Uterus (tissue), 4 donors: ENCODE results near the gene RAB4B. TPM values are rescaled to one million over a fixed set of nuclear protein-coding genes. Genes with fewer than 3 reads are reported as not detected.

Experiments
- DNase-seq, 2 donors: peaks; one replicate each; pipeline ENCODE4 v3.0.0-alpha.2; 2019 to 2020
- H3K27ac ChIP-seq, 2 donors: fragments of 200-600 bp; sonication (generic); 1 replicate in 1 of 2; 2 replicates in 1 of 2; pipeline ENCODE4 v1.5.1; 2016 to 2018
- H3K27me3 ChIP-seq, 2 donors: fragments of 200-600 bp; sonication (generic); one replicate each; pipeline ENCODE4 v1.5.1; 2018 to 2019; ENCODE audit warnings: control low read depth in 1 of 2
- H3K36me3 ChIP-seq, 2 donors: fragments of 200-600 bp; sonication (generic); one replicate each; pipeline ENCODE4 v1.5.1; 2019; ENCODE audit warnings: control low read depth in 1 of 2
- H3K4me1 ChIP-seq, 2 donors: fragments of 200-600 bp; sonication (generic); one replicate each; pipeline ENCODE4 v1.5.1; 2018 to 2019; ENCODE audit warnings: control low read depth in 1 of 2
- H3K4me3 ChIP-seq, 2 donors: fragments of 200-600 bp; sonication (generic); 1 replicate in 1 of 2; 2 replicates in 1 of 2; pipeline ENCODE4 v1.5.1; 2018 to 2019; ENCODE audit warnings: mild to moderate bottlenecking in 1 of 2
- H3K9me3 ChIP-seq, 2 donors: fragments of 200-600 bp; sonication (generic); one replicate each; pipeline ENCODE4 v1.5.1; 2019; ENCODE audit warnings: control low read depth in 1 of 2
- POLR2A ChIP-seq, 2 donors: fragments of 450-650 bp; IDR thresholded peaks; one replicate each; pipeline ENCODE4 v1.6.1; 2016; ENCODE audit warnings: antibody characterized with exemption in 2 of 2, mild to moderate bottlenecking in 1 of 2, moderate library complexity in 1 of 2
- intact Hi-C: fragments of 100-400 bp; cut with DNase I; formaldehyde crosslinking; loops from one replicate; pipeline ENCODE4 v1.15.1; 2023; ENCODE audit warnings: low total_unique reads
- total RNA-seq, 4 donors: library from RNA; depleted of rRNA in 3 of 4; stranded (reverse); fragments of >200 nt in 3 of 4; gene quantifications; one replicate each; pipeline versions ENCODE4 v1.1.0 to v1.2.4, GENCODE V29; 2014 to 2023
- TF ChIP-seq, protein P1 (sequence below), 4 experiments: fragments of 200-600 bp in 2 of 4; fragments of 450-650 bp in 2 of 4; sonication (generic) in 2 of 4; IDR thresholded peaks; one replicate each; pipeline ENCODE4 v1.5.1; 2016 to 2019; ENCODE audit warnings: antibody characterized with exemption in 4 of 4, mild to moderate bottlenecking in 2 of 4, moderate library complexity in 1 of 4
- donor health status: DM: yes; HTN: yes; CAD: no.

The RAB4B gene
- total RNA-seq, 4 donors from 2014 or later: 7.4 to 26.3 (median 18.1) TPM

DNA sequence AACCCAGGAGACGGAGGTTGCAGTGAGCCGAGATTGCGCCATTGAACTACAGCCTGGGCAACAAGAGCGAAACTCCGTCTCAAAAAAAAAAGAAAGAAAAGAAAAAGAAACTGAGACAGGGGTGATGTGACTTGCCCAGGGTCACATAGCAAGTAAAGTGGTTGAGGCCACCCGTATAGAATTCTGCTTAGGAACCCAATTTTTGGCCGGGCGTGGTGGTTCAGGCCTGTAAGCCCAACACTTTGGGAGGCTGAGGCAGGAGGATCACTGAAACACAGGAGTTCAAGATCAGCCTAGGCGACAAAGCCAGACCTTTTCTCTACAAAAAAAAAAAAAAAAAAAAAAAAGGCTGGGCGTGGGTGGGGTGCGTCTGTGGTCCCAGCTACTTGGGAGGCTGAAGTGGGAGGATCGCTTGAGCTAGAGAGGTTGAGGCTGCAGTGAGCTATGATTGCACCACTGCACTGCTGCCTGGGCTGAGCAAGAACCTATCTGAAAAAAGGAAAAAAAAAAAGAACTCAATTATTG lies 25.7 kb upstream of the RAB4B start:
- Histone ChIP-seq H3K27ac (peak overlapping the region in 1 of 2 donors; percentile 94), H3K27me3 (no peaks in the 10 kb centered on the region), H3K4me1 (peaks cover 0 to 3% of the 10 kb centered on the region in 2 donors), H3K4me3 (peak overlapping the region; percentile 84 to 90), H3K9me3 (no peaks in the 10 kb centered on the region), H3K36me3 (no peaks in the 10 kb centered on the region)
- TF ChIP-seq, protein P1, sequence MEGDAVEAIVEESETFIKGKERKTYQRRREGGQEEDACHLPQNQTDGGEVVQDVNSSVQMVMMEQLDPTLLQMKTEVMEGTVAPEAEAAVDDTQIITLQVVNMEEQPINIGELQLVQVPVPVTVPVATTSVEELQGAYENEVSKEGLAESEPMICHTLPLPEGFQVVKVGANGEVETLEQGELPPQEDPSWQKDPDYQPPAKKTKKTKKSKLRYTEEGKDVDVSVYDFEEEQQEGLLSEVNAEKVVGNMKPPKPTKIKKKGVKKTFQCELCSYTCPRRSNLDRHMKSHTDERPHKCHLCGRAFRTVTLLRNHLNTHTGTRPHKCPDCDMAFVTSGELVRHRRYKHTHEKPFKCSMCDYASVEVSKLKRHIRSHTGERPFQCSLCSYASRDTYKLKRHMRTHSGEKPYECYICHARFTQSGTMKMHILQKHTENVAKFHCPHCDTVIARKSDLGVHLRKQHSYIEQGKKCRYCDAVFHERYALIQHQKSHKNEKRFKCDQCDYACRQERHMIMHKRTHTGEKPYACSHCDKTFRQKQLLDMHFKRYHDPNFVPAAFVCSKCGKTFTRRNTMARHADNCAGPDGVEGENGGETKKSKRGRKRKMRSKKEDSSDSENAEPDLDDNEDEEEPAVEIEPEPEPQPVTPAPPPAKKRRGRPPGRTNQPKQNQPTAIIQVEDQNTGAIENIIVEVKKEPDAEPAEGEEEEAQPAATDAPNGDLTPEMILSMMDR (IDR thresholded peaks at IDR 0.05): no peak
- TF ChIP-seq POLR2A (IDR thresholded peaks at IDR 0.05): no peak
- DNase-seq: no peak
- intact Hi-C loops: no loop called here

DNA sequence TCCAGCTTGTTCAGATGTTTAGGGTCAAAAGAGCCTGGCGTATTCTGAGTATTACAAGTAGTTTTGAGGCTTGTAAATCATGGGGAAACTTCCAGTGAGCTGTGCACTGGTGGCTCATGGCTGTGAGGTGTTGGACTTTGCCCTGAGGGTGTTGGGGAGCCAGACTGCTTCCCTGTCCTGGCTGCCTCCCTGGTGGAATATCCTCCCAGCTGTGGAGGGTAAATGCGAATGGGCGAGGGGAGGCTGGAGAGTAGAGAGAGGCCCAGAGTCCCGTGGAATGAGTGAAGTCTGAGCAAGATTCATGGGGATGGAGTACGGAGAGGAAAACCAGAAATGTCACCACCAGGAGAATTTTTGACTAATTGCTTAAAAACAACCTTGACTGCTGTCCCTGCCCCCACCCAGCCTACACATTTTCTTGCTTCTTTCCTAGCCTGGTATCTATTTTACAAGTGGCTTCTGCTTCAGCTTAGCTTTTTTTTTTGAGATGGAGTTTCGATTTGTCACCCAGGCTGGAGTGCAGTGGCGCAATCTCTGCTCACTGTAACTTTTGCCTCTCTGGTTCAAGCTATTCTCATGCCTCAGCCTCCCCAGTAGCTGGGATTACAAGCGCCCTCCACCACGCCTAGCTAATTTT lies 23.3 kb upstream of the RAB4B start:
- TF ChIP-seq POLR2A (IDR thresholded peaks at IDR 0.05): no peak
- TF ChIP-seq, protein P1 (IDR thresholded peaks at IDR 0.05): no peak
- Histone ChIP-seq H3K36me3 (no peaks in the 10 kb centered on the region), H3K27me3 (no peaks in the 10 kb centered on the region), H3K27ac (no peak overlapping the region), H3K4me1 (peaks cover 0 to 3% of the 10 kb centered on the region in 2 donors), H3K9me3 (no peaks in the 10 kb centered on the region), H3K4me3 (no peak overlapping the region)
- intact Hi-C loops: no loop called here
- DNase-seq: no peak

DNA sequence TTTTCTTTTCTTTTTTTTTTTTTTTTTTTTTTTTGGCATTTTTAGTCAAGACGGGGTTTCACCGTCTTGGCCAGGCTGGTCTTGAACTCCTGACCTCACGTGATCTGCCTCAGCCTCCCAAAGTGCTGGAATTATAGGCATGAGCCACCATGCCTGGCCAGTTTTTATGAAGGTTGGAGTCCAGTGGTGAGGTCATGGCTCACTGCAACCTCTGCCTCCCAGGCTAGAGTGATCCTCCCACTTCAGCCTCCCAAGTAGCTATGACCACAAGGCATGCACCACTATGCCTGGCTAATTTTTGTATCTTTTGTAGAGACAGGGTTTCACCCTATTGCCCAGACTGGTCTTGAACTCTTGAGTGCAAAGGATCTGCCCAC lies 22.8 kb upstream of the RAB4B start:
- Histone ChIP-seq H3K36me3 (no peaks in the 10 kb centered on the region), H3K4me1 (peaks cover 0 to 3% of the 10 kb centered on the region in 2 donors), H3K4me3 (no peak overlapping the region), H3K27me3 (no peaks in the 10 kb centered on the region), H3K27ac (no peak overlapping the region), H3K9me3 (no peaks in the 10 kb centered on the region)
- DNase-seq: no peak
- TF ChIP-seq, protein P1 (IDR thresholded peaks at IDR 0.05): no peak
- no peak for TF ChIP-seq POLR2A (IDR thresholded peaks at IDR 0.05)
- intact Hi-C loops: no loop called here

GRCh38 chr19:40755791-40756190 lies 22.3 kb upstream of the RAB4B start:
- intact Hi-C loops: no loop called here
- DNase-seq: no peak
- H3K36me3 ChIP-seq: no peaks in the 10 kb centered on the region
- H3K27ac ChIP-seq: no peak overlapping the region
- no peaks in the 10 kb centered on the region for H3K9me3 ChIP-seq
- TF ChIP-seq, protein P1 (IDR thresholded peaks at IDR 0.05): no peak
- TF ChIP-seq POLR2A (IDR thresholded peaks at IDR 0.05): no peak
- H3K4me1 ChIP-seq: peaks cover 0 to 3% of the 10 kb centered on the region in 2 donors
- no peaks in the 10 kb centered on the region for H3K27me3 ChIP-seq
- no peak overlapping the region for H3K4me3 ChIP-seq

GRCh38 chr19:40756502-40757110 lies 21.4 kb upstream of the RAB4B start:
- Histone ChIP-seq H3K4me3 (no peak overlapping the region), H3K27me3 (no peaks in the 10 kb centered on the region), H3K4me1 (peaks cover 0 to 3% of the 10 kb centered on the region in 2 donors), H3K9me3 (no peaks in the 10 kb centered on the region), H3K36me3 (no peaks in the 10 kb centered on the region), H3K27ac (no peak overlapping the region)
- DNase-seq: no peak
- TF ChIP-seq, protein P1 (IDR thresholded peaks at IDR 0.05): no peak
- TF ChIP-seq POLR2A (IDR thresholded peaks at IDR 0.05): no peak
- intact Hi-C loops: no loop called here
